HG03108 (cell line): ENCODE data around the gene C22orf31.
"Not testable (repeated sequence)": the region's sequence is repeated elsewhere in the genome, so short reads cannot be mapped to it uniquely, and the experiment has no call there.

Experiments used
- ATAC-seq: cut with Tn5 transposase; IDR thresholded peaks from one replicate; pipeline ENCODE4 v1.9.1; 2021; ENCODE audit warnings: moderate library complexity; ENCODE audit not compliant: unreplicated experiment

C22orf31 gene

GRCh38 chr22:29055192-29055830 lies 6.3 kb downstream of the C22orf31 start:
- no peak for ATAC-seq

GRCh38 chr22:29054251-29054767 lies 7.3 kb downstream of the C22orf31 start:
- no peak for ATAC-seq

GRCh38 chr22:29053048-29053702 lies 8.5 kb downstream of the C22orf31 start:
- no peak for ATAC-seq

- ATAC-seq: no peak
These were observed 11.2 kb downstream of the C22orf31 start for GRCh38 chr22:29050457-29050856.

- no peak for ATAC-seq
These were observed 11.9 kb downstream of the C22orf31 start for GRCh38 chr22:29049655-29050263.

- ATAC-seq: no peak
These were observed 12.6 kb downstream of the C22orf31 start for GRCh38 chr22:29048822-29049654.

- ATAC-seq: no peak
These were observed 16.9 kb downstream of the C22orf31 start for GRCh38 chr22:29044657-29045176.

- ATAC-seq: no peak
These were observed 17.6 kb downstream of the C22orf31 start for GRCh38 chr22:29043906-29044575.

- ATAC-seq: no peak
These were observed 20.2 kb downstream of the C22orf31 start for GRCh38 chr22:29041408-29041807.

GRCh38 chr22:29040385-29041275 lies 21.0 kb downstream of the C22orf31 start:
- ATAC-seq: no peak

GRCh38 chr22:29039684-29040083 lies 21.9 kb downstream of the C22orf31 start:
- not testable (repeated sequence) for ATAC-seq

GRCh38 chr22:29039148-29039547 lies 22.5 kb downstream of the C22orf31 start:
- no peak for ATAC-seq

GRCh38 chr22:29037340-29037932 lies 24.2 kb downstream of the C22orf31 start:
- no peak for ATAC-seq

- ATAC-seq: no peak
These were observed 29.0 kb downstream of the C22orf31 start for GRCh38 chr22:29032584-29032983.

- ATAC-seq: no peak
These were observed 29.6 kb downstream of the C22orf31 start for GRCh38 chr22:29032014-29032475.

- ATAC-seq: no peak
These were observed 30.2 kb downstream of the C22orf31 start for GRCh38 chr22:29031227-29032011.

GRCh38 chr22:29030618-29031226 lies 30.9 kb downstream of the C22orf31 start:
- ATAC-seq: no peak
